Glomerular visceral epithelial cell (primary cell): Measurements from ENCODE around the gene MCRS1.
"Not testable (repeated sequence)": the region's sequence is repeated elsewhere in the genome, so short reads cannot be mapped to it uniquely, and the experiment has no call there.

Experiments
- DNase-seq: peaks from one replicate; pipeline ENCODE4 v3.0.0-alpha.2; 2016; ENCODE audit errors: extremely low spot score

MCRS1 gene

DNA sequence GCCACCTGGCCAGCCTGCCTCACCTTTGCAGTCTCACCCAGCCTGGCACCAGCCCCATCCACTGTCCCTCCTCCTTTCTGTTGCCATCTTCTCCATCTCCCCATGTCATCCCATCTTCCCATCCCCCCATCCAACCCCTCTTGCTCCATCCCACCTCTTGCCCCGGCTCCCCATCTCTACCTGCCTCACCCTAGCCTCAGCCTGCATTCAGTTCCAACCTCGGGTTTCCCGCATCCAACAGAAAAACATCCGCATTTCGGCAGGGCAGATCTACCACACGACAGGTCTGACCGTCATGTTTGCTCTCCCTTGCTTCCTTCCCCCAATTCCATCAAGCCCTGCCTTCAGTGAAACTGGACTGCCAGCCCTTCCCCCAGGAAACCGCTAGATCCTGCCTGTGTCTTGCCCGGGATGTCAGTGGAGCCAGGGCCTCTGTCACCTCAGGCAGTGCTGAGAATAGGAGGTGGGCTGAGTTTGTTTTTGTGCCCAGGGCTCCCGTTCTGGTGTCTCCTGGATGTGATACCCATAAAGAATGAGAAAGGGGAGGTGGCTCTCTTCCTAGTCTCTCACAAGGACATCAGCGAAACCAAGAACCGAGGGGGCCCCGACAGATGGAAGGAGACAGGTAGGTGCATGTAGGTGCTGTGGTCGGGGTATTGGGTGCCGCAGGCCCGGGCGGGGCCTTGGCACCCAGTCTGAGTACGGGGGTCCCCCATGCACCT, 26.6 kb downstream of the MCRS1 start:
- DNase-seq, result no peak

DNA sequence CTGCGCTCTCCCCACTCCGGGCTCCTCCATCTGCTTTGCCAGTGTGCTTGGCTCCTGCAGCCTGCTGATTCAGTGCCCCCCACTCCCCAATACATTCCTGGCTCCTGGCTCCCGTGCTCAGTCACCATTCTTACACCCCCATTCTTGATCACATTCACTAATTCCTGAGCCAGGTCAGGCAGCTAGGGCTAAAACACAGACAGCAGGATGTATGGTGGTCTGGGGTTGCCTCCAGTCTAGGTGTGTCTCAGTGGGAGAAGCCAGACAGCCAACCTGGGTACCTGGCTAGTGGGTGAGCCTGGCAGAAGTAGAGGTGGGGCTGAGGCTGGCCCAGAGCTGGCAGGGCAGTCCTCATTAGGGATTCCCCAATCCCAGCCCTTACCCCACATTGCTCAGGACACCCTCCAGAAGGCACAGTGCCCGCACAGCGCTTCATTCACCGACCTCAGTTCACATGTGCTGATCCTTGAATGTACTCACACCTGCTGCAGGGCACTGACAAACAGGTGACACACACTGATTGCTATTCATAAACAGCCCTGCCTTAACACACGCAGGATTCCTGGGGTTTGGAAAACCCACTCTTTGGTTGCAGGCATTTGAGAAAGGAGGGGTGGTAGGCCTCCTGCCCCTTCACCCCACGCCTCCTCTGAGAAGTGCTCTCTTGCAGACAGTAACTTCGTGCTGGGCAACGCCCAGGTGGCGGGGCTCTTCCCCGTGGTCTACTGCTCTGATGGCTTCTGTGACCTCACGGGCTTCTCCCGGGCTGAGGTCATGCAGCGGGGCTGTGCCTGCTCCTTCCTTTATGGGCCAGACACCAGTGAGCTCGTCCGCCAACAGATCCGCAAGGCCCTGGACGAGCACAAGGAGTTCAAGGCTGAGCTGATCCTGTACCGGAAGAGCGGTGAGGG, 27.5 kb downstream of the MCRS1 start:
- no peak for DNase-seq

DNA sequence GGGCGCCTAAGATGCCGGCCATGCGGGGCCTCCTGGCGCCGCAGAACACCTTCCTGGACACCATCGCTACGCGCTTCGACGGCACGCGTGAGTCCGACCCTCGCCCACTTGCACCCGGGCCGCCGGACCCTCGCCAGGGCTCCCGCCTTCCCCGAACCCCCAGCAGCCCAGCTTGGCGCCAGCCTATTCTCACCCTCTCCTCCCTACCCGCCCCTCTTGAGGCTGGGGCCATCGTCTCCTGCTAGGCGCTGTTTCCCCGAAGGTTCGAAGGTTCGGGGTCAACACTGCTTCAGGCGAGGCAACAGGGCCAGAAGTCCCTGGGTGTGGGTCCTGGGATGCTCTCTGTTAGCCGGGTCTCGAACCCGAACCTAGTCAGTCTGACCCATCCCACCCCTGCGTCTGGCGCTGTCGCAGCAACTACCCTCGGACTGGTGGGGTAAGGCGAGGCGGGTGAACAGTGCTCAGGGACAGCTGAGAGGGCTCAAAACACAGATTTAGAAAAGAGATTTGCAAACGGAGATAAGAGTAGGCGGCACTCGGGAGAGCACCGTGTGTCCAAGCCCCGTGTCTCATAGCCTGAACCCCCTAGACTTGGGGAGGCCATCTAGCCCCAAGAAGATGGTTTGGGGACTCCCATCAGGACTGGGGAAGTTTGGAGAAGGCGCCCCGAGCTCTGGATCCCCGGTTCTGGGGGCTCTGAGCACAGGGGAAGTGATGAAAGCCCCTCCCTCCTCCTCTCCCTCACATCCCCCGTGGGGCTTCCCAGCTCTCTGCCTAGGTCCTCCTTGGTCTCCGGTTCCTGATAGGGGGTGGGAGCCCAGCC, 28.3 kb downstream of the MCRS1 start:
- no peak for DNase-seq

DNA sequence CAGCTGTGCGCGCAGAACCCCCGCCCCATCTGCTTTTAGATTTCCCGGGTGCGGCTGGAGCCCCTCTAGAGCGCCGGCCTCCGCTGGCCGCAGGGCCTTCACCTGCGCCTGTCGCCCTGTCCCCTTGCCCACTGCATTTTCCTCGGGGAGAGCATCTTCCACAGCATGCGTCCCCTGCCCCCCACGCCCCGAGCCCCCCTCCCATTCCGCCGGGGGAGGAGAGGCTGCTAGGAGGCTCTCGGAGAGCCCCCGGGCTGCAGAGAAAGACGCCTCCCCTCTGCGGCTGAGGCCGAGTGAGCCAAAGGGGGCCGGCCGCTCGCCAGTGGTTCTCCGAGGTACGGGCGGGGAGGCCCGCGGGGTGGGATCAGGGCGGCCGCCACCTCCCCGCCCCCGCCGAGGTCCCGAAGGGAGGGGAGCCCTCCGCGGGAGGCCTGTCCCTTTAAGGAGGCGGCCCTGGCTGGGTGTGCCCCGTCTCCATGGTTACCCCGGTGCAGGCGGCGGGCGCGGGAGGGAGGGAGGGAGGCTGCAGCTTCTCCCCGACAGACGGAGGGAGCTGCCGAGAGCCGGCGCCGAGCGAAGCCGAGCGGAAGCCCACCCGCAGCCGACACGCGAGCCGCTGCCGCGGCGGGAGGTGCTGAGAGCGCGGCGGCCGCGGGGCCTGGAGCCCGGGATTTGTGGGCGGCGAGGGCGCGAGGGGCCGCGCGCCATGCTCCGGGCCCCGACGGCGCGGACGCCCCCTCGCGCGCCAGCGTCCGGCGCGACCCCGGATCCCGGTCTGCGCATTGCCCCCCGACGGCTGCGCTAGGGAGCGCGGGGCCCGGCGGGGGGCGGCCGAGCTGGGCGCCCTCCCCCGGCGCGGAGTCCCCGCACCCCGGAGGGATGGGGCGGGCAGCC, 29.2 kb downstream of the MCRS1 start, which contains the start of gene KCNH3:
KCNH3 (plus strand) TSS at position 521 of the 894 bp plus-strand sequence. CDS start 387 bp downstream, outside the sequence.
- DNase-seq, result peak; percentile 70

DNA sequence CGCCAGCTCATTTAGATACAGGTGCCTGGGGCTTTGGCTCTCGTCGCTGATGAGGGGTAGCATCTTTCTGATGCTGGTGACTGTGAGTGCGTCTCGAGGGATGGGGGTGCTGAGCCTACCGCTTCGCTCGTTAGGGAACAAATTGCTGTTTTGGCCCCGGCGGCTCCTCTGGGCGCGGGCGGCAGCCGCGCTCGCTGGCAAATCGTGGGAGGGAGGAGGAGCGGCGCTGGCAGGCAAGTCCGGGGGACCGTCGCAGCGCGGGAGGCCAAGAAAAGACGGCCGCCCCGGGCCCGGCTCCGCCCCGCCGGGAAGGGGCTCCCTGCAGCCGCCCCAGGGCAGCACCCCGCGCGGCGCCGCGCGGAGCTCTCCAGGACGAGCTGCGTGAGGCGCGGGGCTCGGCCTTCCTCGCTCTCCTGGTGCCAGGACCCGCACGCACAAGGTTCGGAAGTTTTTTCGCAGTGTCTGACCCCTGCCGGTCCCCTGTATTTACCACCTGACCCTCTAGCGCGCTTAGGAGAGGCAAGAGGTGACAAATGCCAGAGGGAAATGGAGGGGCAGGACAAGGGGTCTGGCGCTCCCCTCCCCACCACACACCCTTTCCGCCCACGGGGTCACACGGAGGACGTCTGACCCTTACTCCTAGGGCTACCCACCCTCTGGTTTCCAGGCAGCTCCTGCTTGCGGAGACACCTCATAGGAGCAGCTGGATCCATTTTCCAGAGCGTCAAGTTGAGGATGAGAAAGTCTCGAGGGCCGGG, 30.0 kb downstream of the MCRS1 start:
- no peak for DNase-seq

DNA sequence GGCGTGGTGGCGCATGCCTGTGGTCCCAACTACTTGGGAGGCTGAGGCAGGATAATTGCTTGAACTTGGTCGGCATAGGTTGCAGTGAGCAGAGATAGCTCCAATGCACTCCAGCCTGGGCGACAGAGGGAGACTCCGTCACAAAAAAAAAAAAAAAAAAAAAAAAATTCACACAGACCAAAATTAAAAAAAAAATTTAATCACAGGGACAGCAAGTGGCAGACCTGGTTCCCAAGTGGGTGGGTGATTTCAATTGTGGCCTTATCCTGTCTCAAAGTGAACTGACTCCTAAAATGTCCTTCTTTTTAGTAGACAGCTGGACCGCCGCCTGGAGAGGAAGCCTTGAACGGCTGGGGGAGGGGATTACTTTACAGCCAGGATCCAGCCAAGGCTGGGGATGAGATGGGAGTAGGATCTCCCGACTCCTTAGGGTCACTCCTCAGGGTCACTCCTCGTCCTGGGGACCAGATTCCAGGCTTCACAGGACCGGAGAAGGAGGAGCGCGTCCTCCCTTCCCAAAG, 30.7 kb downstream of the MCRS1 start:
- DNase-seq, result no peak

DNA sequence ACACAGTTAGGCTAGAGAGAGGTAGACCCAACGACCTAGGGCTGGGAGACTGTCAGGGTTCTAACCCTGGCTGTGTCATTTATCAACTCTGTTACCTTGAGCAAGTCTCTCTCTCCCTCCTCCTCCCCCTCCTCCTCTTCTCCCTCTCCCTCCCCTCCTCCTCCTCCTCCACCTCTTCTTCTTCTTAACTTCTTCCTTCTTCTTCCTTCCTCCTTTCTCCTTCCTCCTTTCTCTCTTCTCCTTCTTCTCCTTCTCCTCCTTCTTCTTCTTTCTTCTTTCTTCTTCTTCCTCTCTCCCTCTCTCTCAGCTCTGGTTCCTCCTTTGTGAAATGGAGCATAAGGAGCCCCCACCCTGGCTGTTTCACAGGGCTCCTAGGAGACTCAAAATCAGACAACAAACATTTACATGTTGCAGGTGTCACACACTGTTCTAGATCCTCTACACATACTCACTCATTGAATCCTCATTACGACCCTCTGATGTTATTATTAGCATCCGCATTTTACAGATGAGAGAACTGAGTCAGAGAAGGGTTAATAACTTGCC, 31.3 kb downstream of the MCRS1 start:
- no peak for DNase-seq

DNA sequence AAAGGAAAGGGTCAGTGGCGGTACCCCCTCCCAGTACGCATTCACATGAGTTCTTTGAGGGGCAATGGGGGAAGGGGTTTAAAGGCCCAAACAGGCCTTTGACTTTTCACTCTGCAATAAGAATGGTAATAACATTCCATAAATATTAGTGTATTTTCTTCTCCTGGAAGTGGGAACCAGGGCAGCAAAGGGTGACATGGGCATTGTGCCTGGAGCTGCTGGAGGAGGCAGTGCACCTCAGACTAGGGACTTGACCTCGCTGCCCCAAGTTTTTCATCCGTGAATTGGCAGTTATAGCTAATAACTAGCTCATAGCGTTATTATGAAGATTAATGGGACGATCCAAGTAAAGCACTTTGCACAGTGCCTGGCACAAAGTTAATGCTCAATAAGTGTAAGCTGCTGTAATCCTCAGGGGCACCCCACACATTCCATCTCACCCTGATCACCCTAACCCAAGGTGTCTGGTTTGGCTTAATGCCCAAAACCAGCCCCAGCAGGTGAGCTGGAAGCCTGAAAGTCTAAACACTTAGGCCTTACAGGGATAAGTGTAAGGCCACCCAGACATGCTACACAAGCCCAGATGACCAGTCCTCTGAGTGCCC, 31.9 kb downstream of the MCRS1 start:
- DNase-seq, result peak; percentile 28

DNA sequence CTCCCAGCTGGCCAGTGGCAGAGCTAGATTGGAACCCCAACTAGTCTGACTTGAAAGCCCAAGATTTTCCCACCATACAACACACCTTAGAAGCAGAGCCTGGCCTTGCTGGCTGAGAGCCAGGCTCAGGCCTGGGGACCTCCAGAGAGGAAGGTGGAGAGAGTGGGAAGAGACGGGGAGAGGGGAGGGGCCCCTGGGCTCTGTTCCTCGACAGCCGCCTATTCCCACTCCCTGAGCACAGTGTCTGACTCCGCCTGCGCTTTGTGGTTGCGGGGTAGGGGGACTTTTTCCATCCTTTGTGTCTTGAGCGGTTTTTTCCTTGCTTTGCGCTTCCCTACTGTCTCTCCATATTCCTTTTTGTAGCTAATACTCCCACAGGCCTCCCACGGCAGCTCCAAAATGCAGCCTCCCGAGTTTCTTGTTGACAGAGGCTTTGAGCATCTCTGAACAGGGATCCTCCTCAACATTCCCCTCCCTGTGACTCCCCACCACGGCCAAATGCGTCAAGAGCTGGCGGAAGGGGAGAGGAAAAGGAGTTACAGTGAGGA, 33.1 kb downstream of the MCRS1 start:
- no peak for DNase-seq

DNA sequence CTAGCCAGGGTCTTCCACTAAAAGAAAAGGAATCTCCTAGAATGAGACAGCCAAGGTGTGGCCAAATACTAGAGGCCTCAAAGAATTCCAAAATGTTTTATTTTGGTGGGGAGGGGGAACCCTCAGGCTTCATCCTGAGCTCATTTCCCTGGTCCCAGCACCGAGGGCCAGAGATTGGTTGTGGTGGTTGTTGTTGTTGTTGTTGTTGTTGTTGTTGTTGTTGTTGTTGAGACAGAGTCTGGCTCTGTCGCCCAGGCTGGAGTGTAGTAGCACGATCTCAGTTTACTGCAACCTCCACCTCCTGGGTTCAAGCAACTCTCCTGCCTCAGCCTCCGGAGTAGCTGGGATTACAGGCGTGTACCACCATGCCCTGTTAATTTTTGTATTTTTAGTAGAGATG, 33.8 kb downstream of the MCRS1 start:
- not testable (repeated sequence) for DNase-seq

DNA sequence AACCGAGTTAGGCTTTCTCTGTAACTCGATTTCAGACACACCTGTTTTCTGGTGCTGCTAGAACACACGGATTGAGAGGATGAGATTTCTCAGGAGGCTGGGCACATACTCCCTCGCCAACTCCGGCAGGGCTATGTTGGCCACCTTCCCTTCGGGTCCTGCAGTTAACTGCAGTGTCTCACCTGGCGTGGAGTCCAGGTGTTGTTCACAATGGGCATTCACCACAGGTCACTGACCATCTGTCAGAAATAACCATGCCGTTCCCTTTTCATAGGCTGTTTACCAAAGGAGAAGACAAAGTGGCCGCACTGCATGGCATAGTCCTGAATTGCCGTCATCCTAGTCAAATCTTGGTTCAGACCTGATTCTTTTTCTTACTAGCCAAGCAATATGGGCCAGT, 34.6 kb downstream of the MCRS1 start:
- no peak for DNase-seq

DNA sequence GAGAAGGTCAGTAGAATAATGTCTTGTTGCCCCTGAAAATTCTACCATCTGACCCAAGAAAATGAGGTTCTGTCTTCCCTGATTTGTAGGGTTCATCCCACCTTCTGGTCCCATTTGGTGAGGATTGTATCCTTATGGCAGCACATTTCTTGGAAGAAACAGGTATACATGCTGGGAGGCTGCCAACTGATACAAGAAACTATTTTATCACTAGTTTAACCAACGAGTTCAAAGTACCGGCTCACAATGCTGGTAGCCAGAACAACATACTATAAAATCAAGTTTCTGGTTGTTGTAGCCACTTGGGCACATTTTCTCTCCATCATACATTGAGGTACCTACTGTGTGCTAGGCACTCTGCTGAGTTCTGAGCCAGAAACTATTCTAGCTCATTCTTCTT, 36.2 kb downstream of the MCRS1 start:
- DNase-seq, result no peak

DNA sequence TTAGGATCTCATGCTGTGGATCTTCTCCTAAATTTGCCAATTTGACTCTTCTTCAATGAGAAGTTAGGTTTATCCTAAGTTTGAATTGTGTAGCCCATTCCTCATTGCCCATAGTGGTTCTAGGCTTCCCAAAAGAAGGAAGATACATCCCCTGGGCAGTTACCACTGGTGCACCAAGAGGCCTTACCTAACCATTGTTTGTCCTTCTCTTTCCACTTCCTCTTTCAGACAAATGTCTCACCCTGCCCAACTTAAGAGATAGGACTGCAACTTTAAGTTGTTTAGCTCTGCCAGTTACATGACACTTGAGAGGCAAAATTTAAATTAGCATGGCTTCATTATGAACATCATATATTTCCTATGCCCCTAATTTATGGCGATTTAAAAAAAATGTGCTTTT, 38.5 kb downstream of the MCRS1 start:
- DNase-seq, result no peak

DNA sequence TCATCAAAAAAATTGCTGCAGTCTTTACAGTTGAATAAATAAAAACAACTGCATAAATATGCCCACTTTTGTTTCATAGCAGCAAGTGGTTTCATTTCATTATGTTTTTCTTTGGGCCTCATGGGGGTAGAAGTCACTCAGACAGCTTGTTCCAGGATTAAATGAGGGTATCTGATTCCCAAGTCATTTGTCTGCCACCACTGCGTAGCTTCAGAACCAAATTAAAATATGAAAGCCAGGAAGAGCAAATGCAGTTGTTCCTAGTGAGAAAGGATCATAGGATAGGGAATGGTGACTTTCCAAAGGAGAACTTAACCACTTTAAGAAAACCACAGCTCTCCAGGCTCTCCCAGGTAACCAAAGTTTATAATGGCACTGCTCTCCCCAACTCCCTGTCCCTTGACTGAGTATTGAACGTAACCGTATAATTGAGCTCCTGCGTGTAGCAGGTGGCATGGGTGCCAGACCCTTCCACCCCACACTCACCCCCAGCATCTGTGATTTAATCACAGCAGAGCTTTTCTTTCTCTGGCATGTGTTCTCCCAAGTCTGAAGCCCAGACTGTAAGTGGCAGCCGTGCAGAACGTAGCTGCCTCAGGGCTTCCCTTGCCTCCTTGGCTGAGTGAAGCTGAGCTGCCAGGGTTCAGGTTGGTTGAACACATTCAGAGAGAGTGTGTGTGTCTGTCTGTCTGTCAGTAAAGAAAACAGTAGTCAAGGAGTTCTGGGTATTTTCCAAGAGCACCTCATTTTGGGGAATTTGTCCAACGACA, 40.4 kb downstream of the MCRS1 start:
- peak; percentile 60 for DNase-seq

DNA sequence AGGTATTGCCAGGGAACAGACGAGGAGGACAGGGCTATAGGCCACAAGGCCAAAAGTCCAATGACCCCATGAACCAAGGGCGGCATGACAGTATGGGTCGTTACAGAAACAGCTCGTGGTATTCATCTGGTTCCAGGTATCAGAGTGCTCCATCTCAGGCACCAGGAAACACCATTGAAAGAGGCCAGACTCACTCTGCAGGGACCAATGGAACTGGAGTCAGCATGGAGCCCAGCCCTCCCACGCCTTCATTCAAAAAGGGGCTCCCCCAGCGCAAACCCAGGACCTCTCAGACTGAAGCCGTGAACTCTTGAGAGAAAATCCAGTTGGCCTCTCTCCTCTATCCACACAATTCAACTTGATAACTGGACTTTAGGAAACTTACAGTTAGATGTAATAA, 42.0 kb downstream of the MCRS1 start:
- no peak for DNase-seq

DNA sequence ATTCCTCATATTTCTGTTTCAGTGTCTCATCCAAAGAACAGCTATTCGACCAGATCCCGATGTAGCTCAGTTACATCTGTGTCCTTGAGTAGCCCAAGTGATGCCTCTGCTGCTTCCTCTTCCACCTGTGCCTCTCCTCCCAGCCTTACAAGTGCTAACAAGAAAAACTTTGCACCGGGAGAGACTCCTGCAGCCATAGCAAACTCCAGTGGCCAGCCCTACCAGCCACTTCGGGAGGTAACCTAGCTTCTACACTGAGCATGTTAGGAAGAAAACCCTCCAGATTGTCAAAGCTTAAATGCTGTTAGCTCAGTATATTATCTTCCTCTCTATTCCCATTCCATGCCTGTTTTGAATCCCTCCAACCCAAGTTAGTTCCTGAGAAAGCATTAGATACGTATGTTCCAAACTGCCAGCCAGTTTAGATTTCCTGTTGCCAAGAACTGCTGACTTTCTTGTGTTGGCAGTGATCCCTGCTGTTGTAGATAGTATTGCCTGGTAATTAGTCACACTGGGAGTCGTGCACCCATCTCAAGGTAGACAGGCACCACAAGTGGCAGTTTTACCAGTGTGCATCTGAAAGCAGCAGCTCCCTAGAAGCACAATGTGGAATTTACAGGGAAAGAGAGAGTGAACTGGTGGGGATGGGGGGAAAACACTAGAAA, 43.1 kb downstream of the MCRS1 start:
- DNase-seq, result no peak

DNA sequence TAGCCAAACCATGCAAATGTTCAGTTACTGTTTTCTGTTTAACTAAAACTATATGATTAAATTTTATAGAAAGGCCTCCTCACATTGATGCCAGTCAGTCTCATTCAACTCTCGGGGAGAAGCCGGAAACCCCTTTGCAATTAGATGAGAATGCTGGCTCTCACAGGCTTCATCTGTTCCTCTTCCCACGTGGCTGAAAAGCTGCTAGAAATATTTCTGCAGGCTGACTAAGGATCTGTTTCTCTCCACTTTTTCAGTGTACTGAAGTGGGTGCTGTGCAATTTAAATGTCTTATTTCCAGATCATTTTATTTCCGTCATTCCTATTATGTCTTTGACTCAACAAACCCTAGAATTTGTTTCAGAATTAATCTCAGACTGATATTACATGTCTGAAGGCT, 46.6 kb downstream of the MCRS1 start:
- no peak for DNase-seq

DNA sequence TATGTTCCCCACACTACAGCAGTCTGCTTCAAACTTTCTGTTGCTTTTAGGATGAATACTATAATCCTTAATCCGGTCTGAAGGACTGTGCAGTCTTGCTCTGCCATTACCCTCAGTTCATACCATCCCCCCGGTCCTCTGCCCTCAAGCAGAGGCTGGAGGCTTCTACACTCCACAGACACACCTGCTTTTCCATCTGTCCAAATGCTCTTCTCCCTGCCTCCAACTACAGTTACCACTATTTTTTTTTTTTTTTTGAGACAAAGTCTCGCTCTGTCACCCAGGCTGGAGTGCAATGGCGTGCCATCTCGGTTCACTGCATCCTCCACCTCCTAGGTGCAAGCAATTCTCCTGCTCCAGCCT, 48.4 kb downstream of the MCRS1 start:
- DNase-seq, result no peak
